Right atrium auricular region (tissue), 2 donors: Measurements from ENCODE around the gene MACROH2A1. TPM values are rescaled to one million over a fixed set of nuclear protein-coding genes. Genes with fewer than 3 reads are reported as not detected.

ENCODE experiments used
- DNase-seq: peaks from one replicate; pipeline ENCODE4 v3.0.0-alpha.2; 2019; ENCODE audit warnings: low spot score
- H3K27ac ChIP-seq, 2 donors: fragments of 200-600 bp; sonication (generic); 1 replicate in 1 of 2; 2 replicates in 1 of 2; pipeline ENCODE4 v1.5.1; 2016 to 2019
- H3K27me3 ChIP-seq, 2 donors: fragments of 200-600 bp; sonication (generic); one replicate each; pipeline versions ENCODE4 v1.5.1 to v1.6.0; 2017 to 2019
- H3K36me3 ChIP-seq: fragments of 200-600 bp; sonication (generic); one replicate; pipeline ENCODE4 v1.5.1; 2016
- H3K4me1 ChIP-seq, 2 donors: fragments of 200-600 bp; sonication (generic); one replicate each; pipeline versions ENCODE4 v1.5.1 to v1.6.0; 2017 to 2019
- H3K4me3 ChIP-seq, 2 donors: fragments of 200-600 bp; sonication (generic); 1 replicate in 1 of 2; 2 replicates in 1 of 2; pipeline ENCODE4 v1.5.1; 2017 to 2019; ENCODE audit warnings: mild to moderate bottlenecking in 1 of 2, moderate library complexity in 1 of 2
- H3K9me3 ChIP-seq, 2 donors: fragments of 200-600 bp; sonication (generic); one replicate each; pipeline ENCODE4 v1.5.1; 2019
- CTCF ChIP-seq, 2 donors: fragments of 200-600 bp; sonication (generic); IDR thresholded peaks; one replicate each; pipeline ENCODE4 v1.5.1; 2019; ENCODE audit warnings: antibody characterized with exemption in 2 of 2
- total RNA-seq, 2 donors: library from RNA; depleted of rRNA; stranded (reverse); fragments of >200 nt; gene quantifications; one replicate each; pipeline ENCODE4 v1.1.0, GENCODE V29; 2016

The MACROH2A1 gene
- total RNA-seq, 2 donors from 2014 or later = 149 to 179 TPM

- no peaks in the 10 kb centered on the region for H3K27me3 ChIP-seq
- no peaks in the 10 kb centered on the region for H3K36me3 ChIP-seq
- DNase-seq = no peak
- no peaks in the 10 kb centered on the region for H3K4me1 ChIP-seq
- no peak overlapping the region for H3K27ac ChIP-seq
- no peaks in the 10 kb centered on the region for H3K9me3 ChIP-seq
- H3K4me3 ChIP-seq = no peak overlapping the region
- TF ChIP-seq CTCF (IDR thresholded peaks at IDR 0.05) = no peak
Observed at GRCh38 chr5:135307143-135307903, 91.7 kb downstream of the MACROH2A1 start.

DNA sequence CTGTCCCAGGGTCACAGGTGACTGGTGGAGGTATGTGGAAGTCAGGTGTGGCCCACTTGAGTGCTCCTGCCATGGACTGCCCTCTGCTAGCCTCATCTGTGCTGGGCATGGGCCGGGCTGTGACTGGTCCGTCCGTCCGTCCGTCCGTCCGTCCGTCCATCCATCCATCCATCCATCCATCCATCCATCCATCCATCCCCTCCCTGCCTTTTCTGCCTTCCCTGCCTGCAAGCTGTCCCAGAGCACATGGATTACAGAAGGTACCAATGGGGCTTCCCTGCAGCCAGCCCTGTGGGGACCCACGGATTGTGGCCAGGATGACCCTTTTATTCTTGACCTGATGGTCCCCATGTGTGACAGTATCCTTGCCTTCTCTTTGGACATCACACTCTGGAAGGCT is 92.5 kb downstream of the MACROH2A1 start:
- TF ChIP-seq CTCF (IDR thresholded peaks at IDR 0.05) = no peak
- no peaks in the 10 kb centered on the region for H3K36me3 ChIP-seq
- H3K27ac ChIP-seq = no peak overlapping the region
- peak; percentile 47 for DNase-seq
- no peaks in the 10 kb centered on the region for H3K27me3 ChIP-seq
- no peak overlapping the region for H3K4me3 ChIP-seq
- no peaks in the 10 kb centered on the region for H3K4me1 ChIP-seq
- H3K9me3 ChIP-seq = no peaks in the 10 kb centered on the region

- H3K27ac ChIP-seq = no peak overlapping the region
- H3K9me3 ChIP-seq = no peaks in the 10 kb centered on the region
- H3K4me1 ChIP-seq = no peaks in the 10 kb centered on the region
- H3K27me3 ChIP-seq = no peaks in the 10 kb centered on the region
- DNase-seq = no peak
- TF ChIP-seq CTCF (IDR thresholded peaks at IDR 0.05) = no peak
- no peak overlapping the region for H3K4me3 ChIP-seq
- H3K36me3 ChIP-seq = no peaks in the 10 kb centered on the region
Observed at GRCh38 chr5:135304352-135305221, 94.4 kb downstream of the MACROH2A1 start.

GRCh38 chr5:135303582-135304173 is 95.4 kb downstream of the MACROH2A1 start:
- no peaks in the 10 kb centered on the region for H3K36me3 ChIP-seq
- H3K4me1 ChIP-seq = no peaks in the 10 kb centered on the region
- H3K9me3 ChIP-seq = no peaks in the 10 kb centered on the region
- H3K27ac ChIP-seq = no peak overlapping the region
- no peak for DNase-seq
- TF ChIP-seq CTCF (IDR thresholded peaks at IDR 0.05) = no peak
- no peak overlapping the region for H3K4me3 ChIP-seq
- H3K27me3 ChIP-seq = no peaks in the 10 kb centered on the region

GRCh38 chr5:135296900-135297816 is 101.9 kb downstream of the MACROH2A1 start:
- no peaks in the 10 kb centered on the region for H3K4me1 ChIP-seq
- H3K27ac ChIP-seq = no peak overlapping the region
- no peak for DNase-seq
- H3K4me3 ChIP-seq = no peak overlapping the region
- no peaks in the 10 kb centered on the region for H3K36me3 ChIP-seq
- no peak for TF ChIP-seq CTCF (IDR thresholded peaks at IDR 0.05)
- no peaks in the 10 kb centered on the region for H3K9me3 ChIP-seq
- no peaks in the 10 kb centered on the region for H3K27me3 ChIP-seq
